Esophagus muscularis mucosa (tissue), 3 donors: ENCODE data around the gene PIEZO1.

Experiments used
- POLR2A ChIP-seq: fragments of 450-650 bp; IDR thresholded peaks from one replicate; pipeline ENCODE4 v1.6.1; 2017; ENCODE audit warnings: antibody characterized with exemption, moderate library complexity, mild to moderate bottlenecking, low read depth
- TF ChIP-seq, protein P1 (sequence below), 3 experiments: fragments of 200-600 bp in 2 of 3; fragments of 450-650 bp in 1 of 3; sonication (generic) in 2 of 3; IDR thresholded peaks; one replicate each; pipeline ENCODE4 v1.5.1; 2017 to 2019; ENCODE audit warnings: antibody characterized with exemption in 3 of 3, mild to moderate bottlenecking in 2 of 3, moderate library complexity in 1 of 3

GRCh38 chr16:88706229-88706964 lies 78.6 kb downstream of the PIEZO1 start, which contains the start of the genes CTU2 and RNF166:
- TF ChIP-seq, protein P1, sequence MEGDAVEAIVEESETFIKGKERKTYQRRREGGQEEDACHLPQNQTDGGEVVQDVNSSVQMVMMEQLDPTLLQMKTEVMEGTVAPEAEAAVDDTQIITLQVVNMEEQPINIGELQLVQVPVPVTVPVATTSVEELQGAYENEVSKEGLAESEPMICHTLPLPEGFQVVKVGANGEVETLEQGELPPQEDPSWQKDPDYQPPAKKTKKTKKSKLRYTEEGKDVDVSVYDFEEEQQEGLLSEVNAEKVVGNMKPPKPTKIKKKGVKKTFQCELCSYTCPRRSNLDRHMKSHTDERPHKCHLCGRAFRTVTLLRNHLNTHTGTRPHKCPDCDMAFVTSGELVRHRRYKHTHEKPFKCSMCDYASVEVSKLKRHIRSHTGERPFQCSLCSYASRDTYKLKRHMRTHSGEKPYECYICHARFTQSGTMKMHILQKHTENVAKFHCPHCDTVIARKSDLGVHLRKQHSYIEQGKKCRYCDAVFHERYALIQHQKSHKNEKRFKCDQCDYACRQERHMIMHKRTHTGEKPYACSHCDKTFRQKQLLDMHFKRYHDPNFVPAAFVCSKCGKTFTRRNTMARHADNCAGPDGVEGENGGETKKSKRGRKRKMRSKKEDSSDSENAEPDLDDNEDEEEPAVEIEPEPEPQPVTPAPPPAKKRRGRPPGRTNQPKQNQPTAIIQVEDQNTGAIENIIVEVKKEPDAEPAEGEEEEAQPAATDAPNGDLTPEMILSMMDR (IDR thresholded peaks at IDR 0.05) = peak in 1 of 3 experiments; percentile 26
- no peak for TF ChIP-seq POLR2A
